OCI-LY7 (cell line): ENCODE data around the gene PPP1R37.

Experiments
- EZH2phosphoT487 ChIP-seq: fragments of 200-600 bp; sonication (generic); IDR thresholded peaks from 2 replicates; pipeline ENCODE4 v1.6.1; 2018; ENCODE audit warnings: low read depth, borderline replicate concordance, mild to moderate bottlenecking, mixed run types, antibody characterized with exemption, low read length, moderate library complexity, mixed read lengths
- TF ChIP-seq, protein P1 (sequence below): fragments of 200-600 bp; sonication (generic); conservative IDR thresholded peaks from 2 replicates; pipeline ENCODE4 v1.5.1; 2014; ENCODE audit warnings: mild to moderate bottlenecking, antibody characterized with exemption, low read length, moderate library complexity, mixed read lengths

GRCh38 chr19:45146251-45146650, 53.3 kb downstream of the PPP1R37 start:
- TF ChIP-seq, protein P1, sequence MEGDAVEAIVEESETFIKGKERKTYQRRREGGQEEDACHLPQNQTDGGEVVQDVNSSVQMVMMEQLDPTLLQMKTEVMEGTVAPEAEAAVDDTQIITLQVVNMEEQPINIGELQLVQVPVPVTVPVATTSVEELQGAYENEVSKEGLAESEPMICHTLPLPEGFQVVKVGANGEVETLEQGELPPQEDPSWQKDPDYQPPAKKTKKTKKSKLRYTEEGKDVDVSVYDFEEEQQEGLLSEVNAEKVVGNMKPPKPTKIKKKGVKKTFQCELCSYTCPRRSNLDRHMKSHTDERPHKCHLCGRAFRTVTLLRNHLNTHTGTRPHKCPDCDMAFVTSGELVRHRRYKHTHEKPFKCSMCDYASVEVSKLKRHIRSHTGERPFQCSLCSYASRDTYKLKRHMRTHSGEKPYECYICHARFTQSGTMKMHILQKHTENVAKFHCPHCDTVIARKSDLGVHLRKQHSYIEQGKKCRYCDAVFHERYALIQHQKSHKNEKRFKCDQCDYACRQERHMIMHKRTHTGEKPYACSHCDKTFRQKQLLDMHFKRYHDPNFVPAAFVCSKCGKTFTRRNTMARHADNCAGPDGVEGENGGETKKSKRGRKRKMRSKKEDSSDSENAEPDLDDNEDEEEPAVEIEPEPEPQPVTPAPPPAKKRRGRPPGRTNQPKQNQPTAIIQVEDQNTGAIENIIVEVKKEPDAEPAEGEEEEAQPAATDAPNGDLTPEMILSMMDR = no peak
- no peak for TF ChIP-seq EZH2phosphoT487
